ENCODE results near the gene GFRA4.

Gene GFRA4

DNA sequence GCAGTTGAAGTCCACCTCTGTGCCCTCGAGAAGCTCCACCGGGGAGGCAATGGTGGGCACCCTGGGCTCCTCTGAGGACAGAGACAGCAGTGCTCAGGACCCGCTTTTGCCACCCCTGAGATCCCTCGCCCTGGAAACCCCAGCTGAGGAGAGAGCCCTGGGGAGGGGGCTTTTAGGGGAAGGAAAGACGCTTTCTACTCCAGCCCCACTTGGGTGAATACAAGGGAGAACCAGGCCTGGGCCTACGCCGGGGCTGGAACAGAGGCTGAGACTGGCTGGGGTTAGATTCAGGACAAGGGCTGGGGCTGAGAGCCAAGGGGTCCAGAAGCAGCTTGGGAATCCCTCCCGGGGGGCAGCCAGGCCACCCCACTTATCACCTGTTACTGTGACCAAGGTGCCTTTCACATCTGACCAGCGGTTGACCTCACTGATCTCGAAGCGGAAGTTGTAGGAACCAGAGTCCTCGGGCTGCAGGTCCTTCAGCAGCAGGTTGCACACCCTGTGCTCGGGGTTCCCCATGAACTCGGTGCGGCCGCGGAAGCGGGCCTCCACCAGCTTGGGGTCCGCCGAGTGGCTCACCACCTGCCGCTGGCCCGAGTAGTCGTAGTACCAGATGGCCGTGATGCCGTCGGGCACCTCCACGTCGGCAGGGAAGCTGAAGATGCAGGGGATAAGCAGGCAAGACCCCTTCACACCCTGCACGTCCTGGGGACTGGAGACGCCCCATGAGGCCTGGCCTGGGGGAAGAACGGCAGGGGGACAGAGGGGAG lies 43.0 kb upstream of the GFRA4 start:
- DNase-seq (ENCODE audit: low read depth, low spot score), result no peak
- no peaks in the 10 kb centered on the region for H3K36me3 ChIP-seq (ENCODE audit: insufficient read depth, low read length)
- TF ChIP-seq FOXP2 (optimal IDR thresholded peaks at IDR 0.05; ENCODE audit: control extremely low read depth, extremely low read length, insufficient read depth) (no peak), EZH2 (IDR thresholded peaks at IDR 0.05) (no peak), POLR2AphosphoS5 (IDR thresholded peaks at IDR 0.05; ENCODE audit: borderline replicate concordance, low read depth, low read length) (no peak)
- no peak overlapping the region for H3K27ac ChIP-seq
- no peaks in the 10 kb centered on the region for H3K9me3 ChIP-seq (ENCODE audit: low read depth, low read length)
- no peak overlapping the region for H3K4me3 ChIP-seq
- no peak overlapping the region for H3K9ac ChIP-seq (ENCODE audit: insufficient read length)

- no peak overlapping the region for H3K27ac ChIP-seq
- no peak overlapping the region for H3K4me3 ChIP-seq
- H3K9ac ChIP-seq (ENCODE audit: insufficient read length), result no peak overlapping the region
- no peak for DNase-seq (ENCODE audit: low read depth, low spot score)
- no peaks in the 10 kb centered on the region for H3K9me3 ChIP-seq (ENCODE audit: low read depth, low read length)
- TF ChIP-seq EZH2 (IDR thresholded peaks at IDR 0.05) (no peak), FOXP2 (optimal IDR thresholded peaks at IDR 0.05; ENCODE audit: control extremely low read depth, extremely low read length, insufficient read depth) (no peak), POLR2AphosphoS5 (IDR thresholded peaks at IDR 0.05; ENCODE audit: borderline replicate concordance, low read depth, low read length) (no peak)
- no peaks in the 10 kb centered on the region for H3K36me3 ChIP-seq (ENCODE audit: insufficient read depth, low read length)
These were observed 42.3 kb upstream of the GFRA4 start for GRCh38 chr20:3705491-3705969.

GRCh38 chr20:3704087-3704486 lies 40.9 kb upstream of the GFRA4 start:
- H3K4me3 ChIP-seq, result no peak overlapping the region
- H3K36me3 ChIP-seq (ENCODE audit: insufficient read depth, low read length), result no peaks in the 10 kb centered on the region
- TF ChIP-seq FOXP2 (optimal IDR thresholded peaks at IDR 0.05; ENCODE audit: control extremely low read depth, extremely low read length, insufficient read depth) (no peak), POLR2AphosphoS5 (IDR thresholded peaks at IDR 0.05; ENCODE audit: borderline replicate concordance, low read depth, low read length) (no peak), EZH2 (IDR thresholded peaks at IDR 0.05) (no peak)
- no peak overlapping the region for H3K27ac ChIP-seq
- no peak for DNase-seq (ENCODE audit: low read depth, low spot score)
- H3K9ac ChIP-seq (ENCODE audit: insufficient read length), result no peak overlapping the region
- H3K9me3 ChIP-seq (ENCODE audit: low read depth, low read length), result no peaks in the 10 kb centered on the region

DNA sequence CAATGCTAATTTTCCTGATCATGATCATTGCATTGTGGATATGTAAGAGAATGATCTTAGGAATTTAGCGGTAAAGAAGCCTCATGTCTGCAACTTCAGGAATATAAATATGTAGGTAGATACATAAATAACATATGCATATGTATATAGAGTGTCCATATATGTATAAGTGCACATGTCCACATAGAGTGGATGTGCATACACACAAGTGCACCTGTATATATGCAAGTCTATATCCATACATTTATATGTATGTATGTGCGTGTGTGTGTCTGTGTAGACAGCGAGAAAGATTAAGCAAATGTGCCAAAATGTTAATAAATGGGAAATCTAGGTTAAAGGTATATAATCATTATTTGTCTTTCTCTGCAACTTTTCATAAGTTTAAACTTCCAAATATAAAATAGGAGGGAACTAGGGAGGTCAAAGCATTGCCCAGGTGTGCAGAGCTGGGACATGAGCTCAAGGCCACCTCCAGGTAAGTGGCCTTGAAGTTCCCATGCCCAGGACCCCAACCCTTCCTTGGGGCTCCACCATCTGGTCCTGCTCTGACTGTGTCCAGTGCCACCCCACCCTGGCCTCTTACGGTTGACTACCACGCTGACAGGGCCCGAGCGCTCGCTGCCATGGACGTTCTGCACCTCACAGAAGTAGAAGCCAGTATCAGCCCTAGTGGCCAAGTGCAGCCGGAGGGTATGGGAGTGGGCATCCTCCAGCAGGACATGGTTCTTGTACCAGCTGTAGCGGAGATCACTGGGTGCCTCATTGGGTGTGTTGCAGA lies 39.6 kb upstream of the GFRA4 start:
- Histone ChIP-seq H3K4me3 (no peak overlapping the region), H3K9ac (ENCODE audit: insufficient read length) (no peak overlapping the region), H3K9me3 (ENCODE audit: low read depth, low read length) (no peaks in the 10 kb centered on the region), H3K36me3 (ENCODE audit: insufficient read depth, low read length) (no peaks in the 10 kb centered on the region), H3K27ac (no peak overlapping the region)
- DNase-seq (ENCODE audit: low read depth, low spot score), result no peak
- TF ChIP-seq EZH2 (IDR thresholded peaks at IDR 0.05) (no peak), FOXP2 (optimal IDR thresholded peaks at IDR 0.05; ENCODE audit: control extremely low read depth, extremely low read length, insufficient read depth) (no peak)

DNA sequence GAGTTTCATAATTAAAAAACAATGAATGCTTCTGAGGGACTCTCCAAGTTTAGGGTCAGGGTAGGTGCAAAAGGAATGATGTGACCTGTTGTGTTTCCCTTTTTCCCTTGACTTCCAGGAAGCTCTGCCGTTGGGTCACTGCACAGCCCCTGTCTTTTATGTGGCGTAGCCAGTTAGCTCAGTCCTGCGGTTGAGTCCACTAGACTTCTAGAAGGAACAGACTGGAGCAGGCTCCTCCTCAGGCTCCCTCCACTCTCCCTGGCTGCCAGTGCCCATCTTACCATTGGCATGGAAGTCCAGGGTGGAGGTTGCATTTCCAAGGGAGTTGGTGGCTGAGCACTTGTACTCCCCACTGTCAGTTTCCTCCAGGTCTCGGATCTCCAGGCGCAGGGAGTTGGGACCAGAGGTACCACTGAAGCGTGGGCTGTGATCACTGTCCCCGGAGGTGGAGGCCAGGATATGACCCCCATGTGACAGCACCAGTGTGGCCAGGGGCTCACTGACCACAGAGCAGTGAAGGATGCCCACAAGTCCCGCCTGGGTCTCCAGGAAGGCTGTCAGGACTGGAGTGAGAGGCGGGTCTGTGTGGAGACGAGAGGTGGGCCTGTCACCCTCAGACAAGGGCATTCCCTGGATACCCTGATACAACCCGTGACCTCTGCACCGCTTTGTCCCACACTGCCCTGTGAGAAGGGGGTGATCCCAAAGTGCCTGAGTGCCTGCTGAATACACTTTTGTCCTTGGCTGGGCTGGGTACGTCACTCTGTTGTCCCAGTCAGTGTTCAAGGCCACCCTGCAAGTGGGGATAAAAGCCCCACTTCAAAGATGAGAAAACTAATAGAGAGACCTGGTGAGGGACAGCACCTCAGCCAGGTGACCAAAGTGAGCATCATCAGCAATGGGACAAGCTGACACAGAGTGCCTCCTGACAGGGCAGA lies 38.1 kb upstream of the GFRA4 start:
- Histone ChIP-seq H3K27ac (no peak overlapping the region), H3K4me3 (no peak overlapping the region), H3K9me3 (ENCODE audit: low read depth, low read length) (no peaks in the 10 kb centered on the region), H3K36me3 (ENCODE audit: insufficient read depth, low read length) (no peaks in the 10 kb centered on the region), H3K9ac (ENCODE audit: insufficient read length) (no peak overlapping the region)
- DNase-seq (ENCODE audit: low read depth, low spot score), result no peak
- TF ChIP-seq FOXP2 (optimal IDR thresholded peaks at IDR 0.05; ENCODE audit: control extremely low read depth, extremely low read length, insufficient read depth) (no peak), EZH2 (IDR thresholded peaks at IDR 0.05) (no peak), POLR2AphosphoS5 (IDR thresholded peaks at IDR 0.05; ENCODE audit: borderline replicate concordance, low read depth, low read length) (no peak)

DNA sequence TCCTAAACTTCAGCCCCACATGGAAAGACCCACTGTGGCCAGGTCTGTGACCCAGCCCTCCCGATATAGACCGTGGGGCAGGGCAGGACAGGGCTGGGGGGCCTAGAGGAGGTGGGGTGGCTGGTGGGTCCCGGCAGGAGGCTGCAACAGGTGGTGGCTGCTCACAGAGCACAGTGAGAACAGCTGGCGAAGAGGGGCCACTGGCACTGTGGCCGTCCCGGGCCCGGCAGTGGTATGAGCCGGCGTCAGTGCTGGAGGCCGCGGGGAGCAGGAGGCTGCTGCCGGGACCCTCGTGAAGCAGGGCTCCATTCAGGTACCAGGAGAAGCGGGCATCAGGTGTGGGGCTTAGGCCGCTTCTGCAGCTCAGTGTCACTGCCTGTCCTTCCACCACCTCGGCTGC lies 35.8 kb upstream of the GFRA4 start:
- no peak overlapping the region for H3K9ac ChIP-seq (ENCODE audit: insufficient read length)
- no peak overlapping the region for H3K27ac ChIP-seq
- TF ChIP-seq POLR2AphosphoS5 (IDR thresholded peaks at IDR 0.05; ENCODE audit: borderline replicate concordance, low read depth, low read length) (no peak), EZH2 (IDR thresholded peaks at IDR 0.05) (no peak), FOXP2 (optimal IDR thresholded peaks at IDR 0.05; ENCODE audit: control extremely low read depth, extremely low read length, insufficient read depth) (no peak)
- no peaks in the 10 kb centered on the region for H3K9me3 ChIP-seq (ENCODE audit: low read depth, low read length)
- no peak overlapping the region for H3K4me3 ChIP-seq
- no peaks in the 10 kb centered on the region for H3K36me3 ChIP-seq (ENCODE audit: insufficient read depth, low read length)
- no peak for DNase-seq (ENCODE audit: low read depth, low spot score)

DNA sequence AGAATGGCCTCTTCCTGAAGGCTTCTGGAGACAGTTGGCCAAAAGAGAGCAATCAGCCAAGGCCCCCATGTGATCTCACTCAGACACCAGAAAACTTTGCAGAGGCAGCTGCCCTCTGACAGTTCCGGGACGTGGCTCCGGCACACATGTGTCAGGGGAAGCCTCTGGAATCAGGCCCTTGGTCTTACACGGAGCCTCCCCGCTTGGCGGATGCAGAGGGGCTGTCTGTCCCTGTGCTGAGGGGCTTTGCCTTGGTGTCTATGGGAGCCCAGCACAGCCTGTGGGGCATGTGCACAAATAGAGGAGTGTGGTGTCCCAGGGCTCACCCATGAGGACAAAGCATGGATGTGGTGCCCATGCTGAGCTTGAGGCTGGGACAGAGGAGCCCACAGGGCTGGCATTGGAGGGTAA lies 35.4 kb upstream of the GFRA4 start:
- Histone ChIP-seq H3K9me3 (ENCODE audit: low read depth, low read length) (no peaks in the 10 kb centered on the region), H3K4me3 (no peak overlapping the region), H3K36me3 (ENCODE audit: insufficient read depth, low read length) (no peaks in the 10 kb centered on the region), H3K9ac (ENCODE audit: insufficient read length) (no peak overlapping the region), H3K27ac (no peak overlapping the region)
- no peak for DNase-seq (ENCODE audit: low read depth, low spot score)
- TF ChIP-seq FOXP2 (optimal IDR thresholded peaks at IDR 0.05; ENCODE audit: control extremely low read depth, extremely low read length, insufficient read depth) (no peak), POLR2AphosphoS5 (IDR thresholded peaks at IDR 0.05; ENCODE audit: borderline replicate concordance, low read depth, low read length) (no peak), EZH2 (IDR thresholded peaks at IDR 0.05) (no peak)

Measured in SK-N-MC (cell line).